GM23338 (cell line): ENCODE measurements around the gene RSPO1.

ENCODE experiments used
- CREB1 ChIP-seq: fragments of 250-450 bp; sonication (Bioruptor Pico); IDR thresholded peaks from 2 replicates; pipeline ENCODE4 v1.5.0; 2020; ENCODE audit warnings: low read depth, mild to moderate bottlenecking, moderate library complexity
- CTCF ChIP-seq, 2 experiments: fragments of 200-600 bp in 1 of 2; sonication (generic) in 1 of 2; conservative IDR thresholded peaks; 2 replicates each; pipeline versions ENCODE4 v1.5.1 to v1.6.1; 2016 to 2017; ENCODE audit warnings: antibody characterized with exemption in 2 of 2, low read depth in 2 of 2, mild to moderate bottlenecking in 2 of 2, moderate library complexity in 1 of 2
- ETS1 ChIP-seq: IDR thresholded peaks from 2 replicates; pipeline ENCODE4 v1.6.1; 2016; ENCODE audit warnings: antibody characterized with exemption
- EZH2 ChIP-seq: fragments of 200-600 bp; sonication (generic); IDR thresholded peaks from one replicate; pipeline ENCODE4 v1.8.0; 2017; ENCODE audit warnings: antibody characterized with exemption, mild to moderate bottlenecking, low read depth; ENCODE audit not compliant: unreplicated experiment
- EZH2phosphoT487 ChIP-seq: fragments of 200-600 bp; sonication (generic); IDR thresholded peaks from one replicate; pipeline ENCODE4 v1.8.1; 2018; ENCODE audit warnings: antibody characterized with exemption; ENCODE audit not compliant: unreplicated experiment
- JUNB ChIP-seq: IDR thresholded peaks from one replicate; pipeline ENCODE4 v1.6.1; 2016; ENCODE audit warnings: antibody characterized with exemption; ENCODE audit not compliant: unreplicated experiment
- NANOG ChIP-seq: IDR thresholded peaks from 2 replicates; pipeline ENCODE4 v1.6.1; 2016; ENCODE audit warnings: antibody characterized with exemption, borderline replicate concordance
- POLR2AphosphoS5 ChIP-seq: IDR thresholded peaks from 2 replicates; pipeline ENCODE4 v1.6.1; 2016; ENCODE audit warnings: antibody characterized with exemption, low read depth
- REST ChIP-seq: IDR thresholded peaks from one replicate; pipeline ENCODE4 v1.6.1; 2018; ENCODE audit warnings: antibody characterized with exemption; ENCODE audit not compliant: unreplicated experiment
- STAT1 ChIP-seq: IDR thresholded peaks from one replicate; pipeline ENCODE4 v1.6.1; 2016; ENCODE audit warnings: antibody characterized with exemption; ENCODE audit not compliant: unreplicated experiment
- ZNF114 ChIP-seq: fragments of 250-450 bp; sonication (Bioruptor Pico); IDR thresholded peaks from 2 replicates; pipeline ENCODE4 v1.5.0; 2020; ENCODE audit warnings: mild to moderate bottlenecking, moderate library complexity
- ZNF331 ChIP-seq: fragments of 250-450 bp; sonication (Bioruptor Pico); IDR thresholded peaks from 2 replicates; pipeline ENCODE4 v1.5.0; 2020; ENCODE audit warnings: low read depth, mild to moderate bottlenecking, moderate library complexity
- ZNF462 ChIP-seq: fragments of 250-450 bp; sonication (Bioruptor Pico); IDR thresholded peaks from 2 replicates; pipeline ENCODE4 v1.5.0; 2020; ENCODE audit warnings: mild to moderate bottlenecking, moderate library complexity

- no peak for TF ChIP-seq JUNB
- TF ChIP-seq REST, result no peak
- no peak for TF ChIP-seq POLR2AphosphoS5
- no peak for TF ChIP-seq CTCF (conservative IDR thresholded peaks at IDR 0.05; ENCODE audit: low read depth in 2 of 2)
- no peak for TF ChIP-seq EZH2phosphoT487
- no peak for TF ChIP-seq EZH2
- no peak for TF ChIP-seq CREB1 (CRISPR knock-in tag)
- no peak for TF ChIP-seq ZNF331
- no peak for TF ChIP-seq ETS1
- no peak for TF ChIP-seq ZNF114 (CRISPR knock-in tag)
- no peak for TF ChIP-seq NANOG
- no peak for TF ChIP-seq ZNF462 (CRISPR knock-in tag)
- no peak for TF ChIP-seq STAT1
Measured at GRCh38 chr1:37609994-37610393, 24.7 kb downstream of the RSPO1 start.
